LHCN-M2 (cell line): ENCODE measurements around the gene PXN. TPM values are rescaled to one million over a fixed set of nuclear protein-coding genes. Genes with fewer than 3 reads are reported as not detected.
"Not testable (repeated sequence)": the region's sequence is repeated elsewhere in the genome, so short reads cannot be mapped to it uniquely, and the experiment has no call there.

Experiments
- DNase-seq: peaks from one replicate; pipeline ENCODE4 v3.0.0-alpha.2; 2012; ENCODE audit warnings: low read depth
- total RNA-seq: library from RNA; depleted of rRNA; stranded (reverse); fragments of >200 nt; gene quantifications from 2 replicates; pipeline ENCODE4 v1.2.3, GENCODE V29; 2014

PXN gene
- total RNA-seq, 1 experiment from 2014 or later, result 152 TPM

DNA sequence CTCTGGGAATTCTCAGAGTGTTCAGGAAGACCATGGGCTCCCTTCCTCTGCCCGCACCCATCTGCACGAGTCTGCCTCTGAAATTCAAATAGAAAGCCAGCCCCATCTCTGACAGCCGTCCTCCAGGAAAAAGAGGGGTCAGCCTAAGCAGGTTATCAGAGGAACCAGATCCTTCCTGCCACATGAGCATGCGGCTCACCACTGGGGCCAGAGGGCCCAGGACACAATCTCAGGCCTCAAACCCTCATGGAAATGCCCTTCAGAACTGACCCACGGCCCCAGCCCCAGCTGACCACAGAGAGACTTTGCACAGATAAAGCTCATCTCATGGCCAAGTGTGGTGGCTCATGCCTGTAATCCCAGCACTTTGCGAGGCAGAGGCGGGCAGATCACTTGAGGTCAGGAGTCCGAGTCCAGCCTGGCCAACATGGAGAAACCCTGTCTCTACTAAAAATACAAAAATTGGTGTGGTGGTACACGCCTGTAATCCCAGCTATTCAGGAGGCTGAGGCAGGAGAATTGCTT, 23.2 kb downstream of the PXN start:
- no peak for DNase-seq

- no peak for DNase-seq
Measured at GRCh38 chr12:120241561-120242274, 23.8 kb downstream of the PXN start.

GRCh38 chr12:120240495-120240833, 25.1 kb downstream of the PXN start:
- DNase-seq, result peak; percentile 32

DNA sequence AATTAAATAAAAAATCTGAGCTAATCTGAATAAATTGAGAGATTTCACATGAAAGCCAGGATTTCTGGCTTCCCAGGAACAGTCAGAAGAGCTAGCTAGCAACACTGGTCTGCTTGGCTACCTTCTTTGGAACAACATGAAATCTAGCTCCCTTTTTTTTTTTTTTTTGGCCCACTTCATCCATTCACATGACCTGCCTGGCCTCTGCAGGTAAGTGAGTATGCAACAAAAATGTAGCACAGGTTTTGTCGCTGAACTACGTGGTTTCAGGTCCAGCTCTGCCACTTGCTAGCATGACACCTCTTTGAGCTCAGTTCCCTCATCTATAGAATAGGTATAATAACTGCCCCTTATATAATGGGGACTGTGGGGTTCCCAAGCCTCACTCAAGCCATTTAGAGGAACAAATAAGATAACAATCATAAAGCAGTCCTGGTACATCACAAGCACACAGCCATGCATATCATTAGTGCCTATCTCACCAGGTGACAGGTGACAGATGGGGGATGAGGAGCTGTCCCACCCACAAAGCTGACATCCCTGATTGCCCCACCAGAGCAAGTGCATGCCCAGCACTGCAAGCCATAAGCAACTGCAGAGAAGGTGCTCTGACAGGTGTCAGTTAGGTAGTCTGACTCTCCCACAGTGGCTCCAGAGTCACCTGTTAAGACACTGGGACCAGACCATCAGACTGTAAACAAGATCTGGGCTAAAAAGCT, 25.6 kb downstream of the PXN start:
- no peak for DNase-seq

DNA sequence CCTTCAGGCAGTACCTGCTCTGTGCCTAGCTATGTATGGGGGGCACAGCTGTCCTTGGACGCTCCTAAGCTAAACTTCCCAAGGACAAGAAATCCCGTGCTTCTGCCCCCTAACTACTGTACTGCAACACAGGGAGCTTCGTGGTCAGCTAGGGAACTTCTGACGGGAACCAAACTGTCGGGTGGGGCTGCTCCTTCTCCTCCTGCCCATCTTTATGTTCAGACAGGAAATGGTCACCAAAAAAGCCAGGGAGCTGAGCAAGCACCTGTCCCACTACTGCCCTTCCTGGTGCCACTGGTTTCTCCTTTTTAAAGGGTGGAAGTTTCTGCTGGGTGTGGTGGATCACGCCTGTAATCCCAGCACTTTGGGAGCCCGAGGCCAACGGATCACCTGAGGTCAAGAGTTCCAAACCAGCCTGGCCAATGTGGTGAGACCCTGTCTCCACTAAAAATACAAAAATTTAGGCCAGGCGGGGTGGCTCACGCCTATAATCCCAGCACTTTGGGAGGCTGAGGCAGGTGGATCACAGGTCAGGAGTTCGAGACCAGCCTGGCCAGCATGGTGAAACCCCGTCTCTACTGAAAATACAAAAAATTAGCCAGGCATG, 26.6 kb downstream of the PXN start:
- DNase-seq, result no peak

DNA sequence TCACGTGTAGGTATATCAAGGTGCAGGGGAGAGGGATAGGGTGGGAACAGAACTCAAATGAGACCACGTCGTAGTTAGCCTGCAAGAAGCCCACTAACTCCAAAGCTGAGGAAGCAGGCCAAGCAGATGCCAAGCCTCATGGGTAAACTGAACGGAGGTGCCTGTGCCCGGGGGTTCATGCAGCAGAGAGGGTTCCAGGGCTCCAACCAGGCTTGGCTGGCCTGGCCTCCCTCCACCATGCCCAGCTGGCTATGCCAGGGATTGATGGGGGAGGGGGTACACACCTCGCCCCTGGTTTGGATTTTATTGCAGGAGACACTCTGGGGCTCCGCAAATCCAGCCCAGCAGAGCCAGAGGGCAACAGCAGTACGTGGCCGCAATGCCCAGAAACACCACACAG, 27.3 kb downstream of the PXN start:
- DNase-seq, result no peak

DNA sequence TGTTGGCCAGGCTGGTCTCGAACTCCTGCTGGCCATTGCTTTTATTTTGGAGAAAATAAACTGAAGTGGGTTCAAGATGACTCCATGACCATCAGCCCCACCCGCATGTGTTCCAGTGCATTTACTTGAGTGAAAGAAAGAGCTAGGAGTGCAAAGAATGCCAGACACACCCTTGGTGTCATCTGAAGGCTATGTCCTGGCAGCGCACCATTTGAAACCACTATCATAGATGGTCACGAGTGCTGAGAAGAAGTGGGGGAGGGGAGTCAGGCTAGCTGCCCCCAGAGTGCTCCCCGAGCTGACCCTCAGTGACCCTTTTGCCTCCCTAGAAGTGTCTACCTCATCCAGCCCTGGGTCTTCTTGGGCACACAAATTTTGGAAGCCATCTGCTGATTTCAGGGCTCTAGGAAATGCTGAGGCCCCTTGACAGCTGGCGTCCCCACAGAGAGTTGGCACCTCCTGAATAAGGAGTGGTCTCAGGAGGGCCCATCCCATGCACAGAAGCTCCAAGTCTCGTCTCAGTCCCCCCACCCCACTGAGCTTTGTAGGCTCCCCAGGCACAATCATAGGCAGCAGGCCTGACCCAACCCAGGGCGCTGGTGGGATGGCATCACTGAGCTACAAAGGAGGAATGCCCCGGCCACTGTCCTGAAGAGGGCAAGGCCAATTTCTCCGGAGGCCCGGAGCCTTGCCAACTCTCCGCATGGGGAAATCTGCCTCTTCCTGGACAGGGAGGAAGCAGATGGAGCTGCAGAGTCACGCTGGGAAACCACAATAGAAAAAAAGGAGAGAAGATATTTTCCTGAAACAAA, 28.0 kb downstream of the PXN start:
- peak; percentile 95 for DNase-seq

DNA sequence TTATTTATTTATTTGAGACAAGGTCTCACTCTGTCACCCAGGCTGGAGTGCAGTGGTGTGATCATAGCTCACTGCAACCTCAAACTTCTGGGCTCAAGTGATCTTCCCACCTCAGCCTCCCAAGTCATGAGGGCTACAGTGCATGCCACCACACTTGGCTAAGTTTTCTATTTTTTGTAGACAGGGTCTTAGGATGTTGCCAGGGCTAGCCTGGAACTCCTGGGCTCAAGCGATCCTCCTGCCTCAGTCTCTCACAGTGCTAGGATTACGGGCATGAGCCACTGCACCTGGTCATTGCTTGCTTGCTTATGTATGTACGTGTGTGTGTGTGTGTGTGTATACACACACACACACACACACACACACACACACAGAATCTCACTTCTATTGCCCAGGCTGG, 28.7 kb downstream of the PXN start:
- not testable (repeated sequence) for DNase-seq

- DNase-seq, result peak; percentile 93
Measured at GRCh38 chr12:120235369-120236323, 29.9 kb downstream of the PXN start.

DNA sequence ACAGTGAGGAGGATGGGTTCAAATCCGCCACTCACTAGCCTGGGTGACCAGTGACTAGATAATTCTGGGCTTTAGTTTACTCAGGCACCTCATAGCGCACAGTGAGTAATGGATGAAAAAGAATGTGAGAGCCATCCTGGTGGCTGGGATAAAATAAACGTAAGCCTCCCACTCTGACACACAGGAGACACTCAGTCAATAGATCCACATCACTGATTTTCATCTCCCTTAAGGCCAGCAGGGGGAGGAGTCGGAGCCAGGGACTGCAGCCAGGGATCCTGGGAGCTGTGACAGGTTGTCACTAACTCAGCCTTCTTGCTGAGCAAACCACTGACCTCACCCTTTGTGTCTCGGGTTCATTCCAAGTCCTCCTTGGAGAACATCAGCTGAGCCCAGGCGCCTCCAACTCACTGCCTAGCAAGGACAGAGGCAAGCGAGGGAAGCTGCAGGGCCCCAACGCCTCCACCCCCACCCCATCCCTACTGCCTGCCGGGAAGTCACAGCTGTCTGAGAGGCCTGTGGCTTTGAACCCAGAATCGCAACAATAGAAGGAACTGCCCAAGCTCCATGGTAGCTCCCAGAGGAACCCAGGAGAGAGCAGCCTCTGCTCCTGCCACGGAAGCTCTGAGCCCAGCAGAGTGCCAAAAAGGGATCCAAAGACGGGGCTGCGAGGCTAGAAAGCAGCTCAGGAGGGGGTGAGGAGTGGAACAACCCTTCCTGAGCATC, 30.7 kb downstream of the PXN start:
- DNase-seq, result peak; percentile 99

GRCh38 chr12:120231316-120232011, 34.1 kb downstream of the PXN start:
- peak; percentile 98 for DNase-seq

- DNase-seq, result no peak
Measured at GRCh38 chr12:120230974-120231315, 34.6 kb downstream of the PXN start.

- peak; percentile 99 for DNase-seq
Measured at GRCh38 chr12:120230326-120230973, 35.1 kb downstream of the PXN start.

DNA sequence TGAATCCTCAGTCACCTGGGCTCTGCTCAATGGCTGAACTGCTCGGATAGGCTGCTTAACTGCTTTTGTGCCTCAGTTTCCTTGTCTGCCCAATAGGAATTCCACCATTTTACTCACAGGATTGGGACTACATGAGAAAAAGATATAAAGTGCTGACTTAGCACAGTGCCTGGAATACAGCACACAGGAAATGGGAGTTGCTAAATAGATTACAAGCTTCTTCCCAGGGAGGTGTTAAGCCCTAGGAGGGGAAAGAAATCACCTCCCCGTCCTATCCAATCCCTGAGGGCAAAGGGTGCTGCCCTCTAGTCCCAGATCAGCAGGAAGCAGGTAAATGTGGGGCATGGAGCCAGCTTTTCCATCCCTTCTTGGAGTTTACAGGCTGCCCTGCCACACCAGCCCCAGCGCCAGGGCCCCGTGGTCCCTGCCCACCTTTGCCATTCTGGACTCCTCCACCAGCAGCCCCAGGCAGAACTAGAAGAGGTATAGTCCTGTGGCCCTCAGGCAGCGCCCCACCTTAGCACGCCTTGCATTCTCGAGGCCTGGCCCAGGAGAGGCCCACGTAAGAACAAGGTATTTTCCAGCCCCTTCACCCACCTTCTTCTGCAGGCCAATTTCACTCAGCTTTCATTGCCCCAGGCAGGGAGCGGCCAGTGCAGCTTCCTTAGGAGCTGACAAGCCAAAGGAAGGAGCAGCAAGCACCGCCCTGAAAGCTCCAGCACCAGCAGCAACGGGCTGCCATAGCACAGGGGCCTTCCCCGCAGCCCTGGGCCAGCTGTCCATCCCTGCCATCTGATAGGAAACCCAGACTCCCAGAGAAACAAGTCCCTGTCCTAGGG, 35.8 kb downstream of the PXN start:
- no peak for DNase-seq

GRCh38 chr12:120229071-120229486, 36.5 kb downstream of the PXN start:
- no peak for DNase-seq

GRCh38 chr12:120228291-120229070, 37.0 kb downstream of the PXN start:
- DNase-seq, result peak; percentile 78

- no peak for DNase-seq
Measured at GRCh38 chr12:120228041-120228290, 37.6 kb downstream of the PXN start.
